Bone marrow (tissue), 2 donors: ENCODE data around the gene SIGLEC1.

Source experiments
- DNase-seq, 2 donors: peaks; one replicate each; lab custom pipeline; 2025; lab: John Stamatoyannopoulos, UW

The SIGLEC1 gene

DNA sequence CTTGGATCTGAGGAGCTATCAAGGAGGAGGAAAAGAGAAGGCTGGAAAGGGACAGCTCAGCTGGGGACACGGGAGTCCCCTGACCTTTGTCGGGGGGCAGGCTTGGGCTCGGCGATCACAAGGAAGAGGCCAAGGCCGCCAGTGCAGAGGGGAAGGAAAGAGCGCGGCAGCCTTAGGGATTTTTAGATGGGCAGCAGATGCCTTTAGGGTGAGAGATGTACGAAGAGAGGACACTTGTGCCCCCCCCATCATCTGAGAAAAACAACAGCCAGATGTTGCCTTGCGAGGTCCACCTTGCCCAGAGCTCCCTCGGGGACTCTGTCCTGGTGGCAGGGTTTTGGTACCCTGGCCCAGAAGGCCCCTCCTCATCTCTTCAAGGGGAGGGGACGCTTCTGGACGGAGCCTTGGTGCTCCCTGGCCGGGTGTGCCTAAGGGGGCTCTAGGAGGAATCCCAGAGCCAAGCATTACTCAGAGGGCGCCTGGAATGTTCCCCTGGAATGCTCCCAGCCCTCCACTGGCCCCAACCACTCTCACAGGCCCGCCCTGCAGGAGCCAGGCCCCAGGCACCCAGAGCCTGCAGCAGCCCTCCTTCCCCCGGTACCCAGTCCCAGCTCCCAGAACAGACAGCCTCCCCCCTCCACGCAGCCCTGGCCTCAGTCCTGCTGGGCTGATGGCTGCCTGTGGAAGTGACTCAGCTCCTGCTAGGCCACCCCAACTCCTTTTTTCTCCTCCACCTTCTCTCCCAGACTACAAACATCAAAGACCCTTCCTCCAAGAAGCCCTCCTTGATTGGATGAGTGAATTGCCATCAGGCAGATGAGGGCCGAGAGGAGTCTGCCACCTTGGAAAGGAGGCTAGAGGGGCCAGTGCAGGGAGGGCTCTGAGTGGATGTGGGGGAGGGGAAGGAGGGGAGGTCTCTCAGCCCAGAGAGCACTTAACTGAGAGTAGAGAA, 32.4 kb downstream of the SIGLEC1 start:
- DNase-seq: no peak

DNA sequence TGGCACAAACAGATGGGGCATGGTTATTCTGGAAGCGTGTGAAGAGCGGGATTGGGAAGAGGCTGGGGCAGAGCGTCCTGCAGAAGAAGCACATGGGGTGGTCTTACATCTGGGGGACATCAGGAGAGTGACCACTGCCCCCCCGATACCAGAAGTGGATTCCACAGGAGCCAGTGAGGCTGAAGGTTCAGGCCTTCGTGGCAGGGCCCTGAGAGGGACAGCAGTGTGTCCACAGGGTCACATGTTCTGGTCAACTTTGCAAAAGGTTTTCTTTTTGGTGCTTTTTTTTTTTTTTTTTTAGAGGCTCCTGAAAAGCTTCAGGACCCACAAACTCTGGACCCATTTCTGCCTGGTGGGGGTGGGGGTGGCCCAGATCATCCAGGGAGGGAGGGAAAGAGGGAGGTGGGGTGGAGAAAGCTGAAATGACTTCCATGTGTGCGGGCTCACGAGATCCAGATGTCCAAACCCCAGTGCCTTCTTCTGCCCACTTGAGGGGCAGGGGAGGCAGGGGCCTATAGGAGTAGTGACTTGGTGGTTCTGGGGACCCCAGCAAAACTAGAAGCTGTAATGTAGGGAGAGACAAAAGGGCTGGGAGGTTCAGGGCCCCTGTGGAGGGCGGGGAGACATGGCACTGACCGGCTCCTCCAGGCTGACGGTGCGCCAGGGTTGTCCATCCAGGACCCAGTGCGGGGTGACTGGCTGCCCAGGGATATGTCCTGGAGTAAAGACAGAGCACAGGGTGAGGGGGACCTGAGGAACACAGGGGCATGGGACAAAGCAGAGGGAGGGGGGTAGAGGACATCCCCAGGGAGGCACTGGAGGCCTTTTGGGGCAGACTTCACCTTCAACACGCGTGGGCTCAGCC, 33.3 kb downstream of the SIGLEC1 start:
- DNase-seq: no peak

- DNase-seq: no peak
Observed at GRCh38 chr20:3678198-3678597, 34.2 kb downstream of the SIGLEC1 start.

DNA sequence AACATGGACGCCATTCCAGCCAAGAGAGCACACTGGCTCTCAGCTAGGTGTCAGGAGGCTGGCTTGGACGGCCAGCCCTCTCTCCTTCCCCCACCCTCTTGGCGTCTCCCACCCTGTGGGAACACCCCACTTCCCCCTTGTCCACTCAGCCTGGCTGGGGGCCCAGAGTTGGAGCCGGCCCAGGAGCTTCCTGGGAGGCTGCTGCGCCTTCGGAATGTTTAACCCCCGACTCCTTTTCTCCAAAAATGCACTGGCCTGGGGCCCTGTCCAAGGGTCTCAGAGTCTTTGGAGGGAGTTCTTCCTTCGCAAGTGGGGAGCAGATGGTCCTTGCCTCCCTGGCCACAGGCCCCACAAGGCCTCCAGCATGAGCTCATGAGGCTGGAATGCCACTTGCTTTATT, 34.7 kb downstream of the SIGLEC1 start:
- DNase-seq: no peak

- no peak for DNase-seq
Observed at GRCh38 chr20:3674995-3675900, 37.2 kb downstream of the SIGLEC1 start.

DNA sequence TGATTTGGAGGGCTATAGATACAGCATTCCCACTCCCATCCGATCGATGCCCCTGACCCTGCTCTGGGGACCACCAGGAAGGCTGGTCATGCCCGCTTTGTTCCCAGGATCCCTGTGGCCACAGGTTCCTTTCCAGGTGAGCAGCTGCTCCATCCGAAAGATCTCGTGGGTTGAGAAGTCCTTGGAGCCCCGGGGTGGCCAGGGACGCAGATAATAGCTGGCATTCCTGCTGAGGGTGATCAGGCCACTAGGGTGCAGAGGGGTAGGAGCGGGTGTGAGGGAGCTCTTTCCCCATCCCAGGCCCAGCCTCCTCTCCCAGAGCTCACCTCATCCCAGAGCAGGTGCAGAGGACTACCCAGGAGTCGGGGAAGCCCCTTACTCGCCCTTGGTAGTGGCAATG, 38.0 kb downstream of the SIGLEC1 start:
- DNase-seq: no peak

- DNase-seq: no peak
Observed at GRCh38 chr20:3673221-3674070, 39.0 kb downstream of the SIGLEC1 start.

GRCh38 chr20:3672547-3673171, 39.7 kb downstream of the SIGLEC1 start:
- DNase-seq: no peak

GRCh38 chr20:3671986-3672546, 40.3 kb downstream of the SIGLEC1 start:
- no peak for DNase-seq

DNA sequence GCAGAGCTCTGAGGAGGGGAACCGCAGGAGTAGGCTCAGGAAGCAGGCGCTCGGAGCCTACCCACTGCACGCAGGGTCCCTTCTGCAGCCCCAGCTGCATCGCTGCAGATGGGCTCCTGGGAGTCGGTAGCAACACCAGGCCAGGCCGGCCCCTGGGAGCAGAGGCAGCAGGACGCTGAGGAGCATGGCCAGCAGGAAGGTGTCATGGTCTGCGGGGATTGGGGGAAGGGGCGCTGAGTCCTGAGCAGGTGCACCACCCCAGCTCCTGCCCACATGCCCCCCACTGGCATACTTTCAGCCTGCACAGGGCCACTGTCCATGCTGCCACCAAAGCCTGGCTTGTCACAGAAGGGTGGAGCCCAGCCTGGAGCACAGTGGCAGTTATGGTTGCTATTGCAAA, 41.5 kb downstream of the SIGLEC1 start:
- no peak for DNase-seq

DNA sequence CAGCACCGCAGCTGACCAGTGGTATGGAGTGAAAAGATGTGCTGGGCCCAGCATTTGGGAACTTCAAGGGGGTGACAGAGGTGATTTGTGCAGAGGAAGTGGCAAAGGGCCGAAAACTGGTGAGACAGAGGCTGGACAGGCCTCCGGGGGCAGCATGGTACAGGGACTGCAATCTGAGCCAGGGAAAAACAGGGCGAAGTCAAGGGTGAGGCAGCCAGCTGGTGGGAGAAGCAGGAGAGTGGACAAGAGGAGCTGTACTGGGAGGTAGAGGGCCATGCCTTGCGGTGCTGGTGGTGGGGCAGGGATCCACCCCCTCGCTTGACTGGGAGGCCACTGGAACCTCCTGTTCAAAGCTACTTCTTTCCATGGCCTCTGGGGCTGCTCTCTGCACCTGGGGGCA, 41.9 kb downstream of the SIGLEC1 start:
- no peak for DNase-seq

- DNase-seq: no peak
Observed at GRCh38 chr20:3669710-3670367, 42.6 kb downstream of the SIGLEC1 start.

DNA sequence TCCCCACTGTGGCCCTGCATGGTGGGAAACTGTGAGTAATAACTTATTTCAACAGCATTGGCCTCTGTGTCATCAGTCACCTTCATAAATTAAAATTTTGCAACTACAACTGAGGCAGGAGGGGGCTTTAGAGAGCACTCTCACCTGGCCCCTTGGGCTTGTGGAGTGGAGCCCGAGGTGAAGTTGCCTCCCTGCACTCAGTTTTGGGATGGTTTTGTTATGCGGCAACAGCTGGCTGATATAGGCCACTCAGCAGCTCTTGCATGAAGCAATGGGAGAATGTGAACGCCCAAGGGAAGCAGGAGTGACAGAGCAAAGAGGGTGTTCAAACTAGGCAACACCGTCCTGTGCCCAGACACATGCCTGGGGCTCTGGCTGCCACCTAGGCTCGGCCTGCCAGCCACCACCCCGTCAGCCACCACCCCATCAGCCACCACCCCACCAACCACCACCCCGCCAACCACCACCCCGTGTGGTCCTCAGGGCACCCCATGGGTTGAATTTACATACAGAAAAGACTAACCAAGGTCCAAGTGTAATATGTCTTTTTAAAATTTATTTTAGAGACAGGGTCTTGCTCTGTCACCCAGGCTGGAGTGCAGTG, 44.9 kb downstream of the SIGLEC1 start:
- DNase-seq: no peak

DNA sequence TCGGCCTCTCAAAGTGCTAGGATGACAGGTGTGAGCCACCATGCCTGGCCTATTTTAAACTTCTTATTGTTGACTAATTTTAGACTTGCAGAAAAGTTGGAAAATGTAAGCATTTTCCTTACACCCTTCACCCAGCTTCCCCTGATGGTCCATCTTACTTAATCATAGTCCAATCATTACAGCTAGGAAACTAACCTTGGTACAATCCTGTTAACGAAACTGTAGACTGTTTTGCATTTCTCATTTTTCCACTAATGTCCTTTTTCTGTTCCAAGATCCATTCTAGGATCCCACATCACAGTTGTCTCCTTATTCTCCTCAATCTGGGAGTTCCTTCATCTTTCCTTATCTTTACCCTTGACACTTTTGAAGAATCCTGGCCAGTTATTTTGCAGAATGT, 48.5 kb downstream of the SIGLEC1 start:
- DNase-seq: no peak

DNA sequence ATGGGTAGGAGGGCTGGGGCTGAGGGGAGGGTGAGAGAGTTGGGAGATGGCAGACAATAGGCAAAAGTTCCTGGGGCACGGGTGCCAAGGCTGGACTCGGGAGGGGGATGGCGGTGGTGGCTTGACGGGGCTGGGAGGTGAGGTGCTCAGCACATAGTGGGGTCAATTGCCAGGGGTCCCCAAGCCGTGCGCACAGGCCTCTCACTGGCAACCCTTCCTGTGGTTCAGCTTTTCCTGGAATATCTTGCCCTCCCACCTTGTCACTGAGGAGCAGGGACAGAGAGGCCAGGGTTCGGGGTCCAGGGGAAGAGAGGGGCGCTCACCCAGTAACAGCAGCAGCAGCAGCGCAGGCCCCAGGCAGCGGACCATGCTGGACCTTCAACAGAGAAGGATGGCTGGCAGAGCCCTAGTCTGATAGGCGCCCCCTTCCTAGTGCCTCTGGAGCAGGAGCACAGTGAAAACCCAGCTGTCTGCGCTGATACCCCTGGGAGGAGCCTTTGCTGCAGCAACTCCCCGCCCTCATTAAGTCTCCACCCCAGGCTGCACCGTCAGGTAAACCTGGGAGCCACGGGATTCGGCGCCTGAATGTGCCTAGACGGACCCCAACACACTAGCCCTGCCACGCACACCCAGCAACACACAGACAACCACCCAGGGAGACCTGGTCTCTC, 49.2 kb downstream of the SIGLEC1 start, which contains the start of gene GFRA4:
GFRA4 (minus strand) TSS at position 369 of the 671 bp plus-strand sequence; CDS start at position 369, 0 bp downstream.
- no peak for DNase-seq
